Mesothelial cell of epicardium (in vitro differentiated cells): ENCODE measurements around the gene SHISA9. TPM values are rescaled to one million over a fixed set of nuclear protein-coding genes. Genes with fewer than 3 reads are reported as not detected.

Source experiments
- DNase-seq, 2 experiments: peaks; one replicate each; pipeline ENCODE4 v3.0.0; 2021; ENCODE audit warnings: low spot score in 2 of 2; ENCODE audit not compliant: unreplicated experiment in 2 of 2
- H3K27ac Mint-ChIP-seq: 2 replicates; pipeline ENCODE4 v1.8.0; 2021; ENCODE audit warnings: mixed read lengths
- H3K27me3 Mint-ChIP-seq: 2 replicates; pipeline ENCODE4 v1.8.0; 2021; ENCODE audit warnings: low read depth, mixed read lengths
- H3K36me3 Mint-ChIP-seq: 2 replicates; pipeline ENCODE4 v1.8.0; 2021; ENCODE audit warnings: mixed read lengths
- H3K4me1 Mint-ChIP-seq: 2 replicates; pipeline ENCODE4 v1.8.0; 2021; ENCODE audit warnings: mixed read lengths
- H3K4me3 Mint-ChIP-seq: 2 replicates; pipeline ENCODE4 v1.8.0; 2021; ENCODE audit warnings: mild to moderate bottlenecking, moderate library complexity, mixed read lengths
- H3K9me3 Mint-ChIP-seq: 2 replicates; pipeline ENCODE4 v1.8.0; 2021; ENCODE audit warnings: mixed read lengths
- total RNA-seq: library from RNA; stranded (reverse); gene quantifications from 3 replicates; pipeline ENCODE4 v1.2.1, GENCODE V29; 2021
- TF ChIP-seq, protein P1 (sequence below): fragments of 200-600 bp; sonication (generic); IDR thresholded peaks from one replicate; pipeline ENCODE4 v1.5.0; 2021; ENCODE audit warnings: antibody characterized with exemption; ENCODE audit not compliant: unreplicated experiment

SHISA9 gene
- total RNA-seq, 1 donor from 2014 or later, result 0.04 TPM

DNA sequence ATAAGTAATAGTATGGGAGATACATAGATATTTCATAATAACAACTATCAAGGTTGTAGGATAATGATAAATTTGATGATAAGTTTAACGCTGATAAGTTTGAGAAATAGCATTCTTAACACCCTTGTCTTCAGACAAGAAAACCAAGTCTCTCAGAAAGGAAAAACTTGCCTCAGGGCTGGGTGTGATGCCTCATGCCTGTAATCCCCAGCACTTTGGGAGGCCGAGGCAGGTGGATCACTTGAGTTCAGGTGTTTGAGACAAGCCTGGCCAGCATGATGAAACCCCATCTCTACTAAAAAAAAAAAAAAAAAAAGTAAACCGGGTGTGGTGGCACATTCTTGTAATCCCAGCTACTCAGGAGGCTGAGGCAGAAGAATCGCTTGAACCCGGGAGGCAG lies 90.7 kb downstream of the SHISA9 start:
- H3K4me1 Mint-ChIP-seq, result no peaks in the 10 kb centered on the region
- no peak overlapping the region for H3K27ac Mint-ChIP-seq

DNA sequence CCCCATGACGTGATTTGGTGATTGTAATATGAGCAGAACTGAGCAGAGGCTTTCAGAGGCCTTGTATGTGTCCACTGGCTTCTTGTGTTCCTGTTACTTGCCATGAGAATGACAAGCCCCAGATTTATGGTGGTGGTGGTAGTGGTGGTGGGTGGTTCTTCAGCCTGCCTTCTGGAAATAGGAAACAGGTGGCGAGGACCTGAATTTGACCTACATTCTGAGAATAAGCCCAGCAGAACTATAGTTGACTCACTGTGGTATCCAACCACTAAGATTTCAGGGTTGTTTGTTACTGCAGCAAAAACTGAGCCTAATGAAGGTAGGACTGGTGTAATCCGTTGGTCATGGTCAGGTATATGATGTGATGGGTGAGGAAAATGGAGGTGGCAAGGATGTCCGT lies 93.0 kb downstream of the SHISA9 start:
- no peaks in the 10 kb centered on the region for H3K9me3 Mint-ChIP-seq
- DNase-seq, result no peak
- no peaks in the 10 kb centered on the region for H3K36me3 Mint-ChIP-seq
- H3K27ac Mint-ChIP-seq, result no peak overlapping the region
- no peak overlapping the region for H3K4me3 Mint-ChIP-seq
- H3K27me3 Mint-ChIP-seq, result peaks cover 2% of the 10 kb centered on the region
- no peaks in the 10 kb centered on the region for H3K4me1 Mint-ChIP-seq
- TF ChIP-seq, protein P1, sequence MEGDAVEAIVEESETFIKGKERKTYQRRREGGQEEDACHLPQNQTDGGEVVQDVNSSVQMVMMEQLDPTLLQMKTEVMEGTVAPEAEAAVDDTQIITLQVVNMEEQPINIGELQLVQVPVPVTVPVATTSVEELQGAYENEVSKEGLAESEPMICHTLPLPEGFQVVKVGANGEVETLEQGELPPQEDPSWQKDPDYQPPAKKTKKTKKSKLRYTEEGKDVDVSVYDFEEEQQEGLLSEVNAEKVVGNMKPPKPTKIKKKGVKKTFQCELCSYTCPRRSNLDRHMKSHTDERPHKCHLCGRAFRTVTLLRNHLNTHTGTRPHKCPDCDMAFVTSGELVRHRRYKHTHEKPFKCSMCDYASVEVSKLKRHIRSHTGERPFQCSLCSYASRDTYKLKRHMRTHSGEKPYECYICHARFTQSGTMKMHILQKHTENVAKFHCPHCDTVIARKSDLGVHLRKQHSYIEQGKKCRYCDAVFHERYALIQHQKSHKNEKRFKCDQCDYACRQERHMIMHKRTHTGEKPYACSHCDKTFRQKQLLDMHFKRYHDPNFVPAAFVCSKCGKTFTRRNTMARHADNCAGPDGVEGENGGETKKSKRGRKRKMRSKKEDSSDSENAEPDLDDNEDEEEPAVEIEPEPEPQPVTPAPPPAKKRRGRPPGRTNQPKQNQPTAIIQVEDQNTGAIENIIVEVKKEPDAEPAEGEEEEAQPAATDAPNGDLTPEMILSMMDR, result no peak

More for the DNA sequence above, 90.7 kb downstream of the SHISA9 start:
- peaks cover 6% of the 10 kb centered on the region for H3K27me3 Mint-ChIP-seq
- no peak for DNase-seq
- H3K9me3 Mint-ChIP-seq, result no peaks in the 10 kb centered on the region
- TF ChIP-seq, protein P1, result no peak
- H3K4me3 Mint-ChIP-seq, result no peak overlapping the region
- no peaks in the 10 kb centered on the region for H3K36me3 Mint-ChIP-seq

DNA sequence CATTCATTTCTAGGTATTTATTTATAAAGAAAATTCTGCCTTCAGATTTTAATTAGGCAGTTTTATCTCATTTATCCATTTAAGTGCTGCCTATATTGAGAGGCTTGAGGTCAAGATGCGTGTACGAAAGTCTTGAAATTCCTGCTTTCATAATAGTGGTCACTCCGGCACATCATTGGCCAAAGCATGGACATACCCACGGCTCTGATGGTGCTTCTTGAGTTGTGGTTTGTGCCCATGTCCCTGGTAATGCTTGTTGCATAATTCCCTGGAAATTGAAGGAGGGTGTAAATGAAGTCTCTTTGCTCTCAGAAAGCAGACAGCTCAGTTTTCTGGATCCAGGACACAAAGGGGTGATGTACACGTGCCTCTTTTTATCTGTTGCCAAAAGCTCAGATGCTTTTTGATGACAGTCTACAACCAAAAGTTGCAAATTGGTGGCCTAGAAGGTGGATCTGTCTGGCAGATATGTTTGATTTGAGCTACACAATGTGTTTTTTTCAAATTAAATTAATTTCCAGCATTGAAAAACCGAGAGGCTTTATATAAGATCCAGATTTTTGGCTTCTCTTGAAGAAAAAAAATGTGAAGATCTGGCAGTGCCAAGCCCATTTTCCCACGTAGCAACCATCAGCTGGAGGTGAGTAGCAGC lies 94.4 kb downstream of the SHISA9 start:
- Mint-ChIP-seq H3K27me3 (peaks cover 2% of the 10 kb centered on the region), H3K4me1 (no peaks in the 10 kb centered on the region), H3K27ac (no peak overlapping the region), H3K9me3 (no peaks in the 10 kb centered on the region), H3K36me3 (no peaks in the 10 kb centered on the region), H3K4me3 (no peak overlapping the region)
- TF ChIP-seq, protein P1, result no peak
- DNase-seq, result no peak

DNA sequence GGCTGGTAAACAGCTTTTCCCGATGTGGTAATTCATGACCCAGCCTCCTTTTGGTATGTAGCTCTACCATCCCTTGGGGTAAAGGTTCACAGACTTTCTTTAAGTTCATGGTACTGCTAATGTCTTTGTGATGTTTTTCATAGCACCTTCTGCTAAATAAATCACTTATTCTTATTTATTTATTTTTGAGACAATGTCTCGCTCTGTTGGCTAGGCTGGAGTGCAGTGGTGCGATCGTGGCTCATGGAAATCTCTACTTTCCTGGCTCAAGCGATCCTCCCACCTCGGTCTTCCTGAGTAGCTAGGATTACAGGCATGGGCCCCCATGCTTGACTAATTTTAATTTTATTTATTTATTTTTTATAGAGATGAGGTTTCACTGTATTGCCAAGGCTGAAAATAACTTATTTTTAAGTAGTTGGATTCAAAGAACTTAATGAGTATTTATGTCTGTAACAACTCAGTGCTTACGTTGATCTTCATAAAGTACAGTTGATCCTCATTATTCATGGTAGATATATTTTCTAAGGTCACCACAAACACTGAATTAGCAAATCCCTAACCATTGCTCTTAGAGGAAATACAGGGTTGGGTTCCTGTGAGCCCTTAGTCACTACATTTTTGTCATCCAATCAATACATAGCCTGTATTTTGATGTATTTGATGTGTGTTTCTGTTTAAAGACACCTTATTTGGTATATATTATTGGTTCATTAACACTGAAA lies 97.1 kb downstream of the SHISA9 start:
- TF ChIP-seq, protein P1, result no peak
- no peak overlapping the region for H3K27ac Mint-ChIP-seq
- no peak for DNase-seq
- no peaks in the 10 kb centered on the region for H3K9me3 Mint-ChIP-seq
- no peaks in the 10 kb centered on the region for H3K4me1 Mint-ChIP-seq
- no peaks in the 10 kb centered on the region for H3K36me3 Mint-ChIP-seq
- peaks cover 3% of the 10 kb centered on the region for H3K27me3 Mint-ChIP-seq
- H3K4me3 Mint-ChIP-seq, result no peak overlapping the region

DNA sequence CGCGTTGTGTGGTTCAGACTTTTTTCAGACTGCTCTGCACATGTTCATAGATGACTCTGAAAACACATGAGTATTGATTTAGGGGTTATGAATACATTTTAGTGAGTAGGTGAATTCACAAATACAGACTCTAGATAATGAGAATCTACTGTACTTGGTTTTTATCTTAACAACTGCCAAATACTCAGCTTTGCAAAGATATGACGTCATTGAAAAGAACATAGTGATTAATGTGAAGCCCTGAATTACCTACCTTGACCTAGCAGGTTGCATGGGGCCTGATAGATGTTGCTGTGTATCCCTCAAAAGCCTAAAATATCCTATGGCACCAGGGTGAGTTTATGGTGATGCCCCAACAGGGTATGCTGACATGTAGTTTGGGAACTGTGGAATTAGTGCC lies 98.0 kb downstream of the SHISA9 start:
- no peak for DNase-seq
- Mint-ChIP-seq H3K4me1 (no peaks in the 10 kb centered on the region), H3K9me3 (no peaks in the 10 kb centered on the region), H3K27me3 (peaks cover 2% of the 10 kb centered on the region), H3K4me3 (no peak overlapping the region), H3K27ac (no peak overlapping the region), H3K36me3 (no peaks in the 10 kb centered on the region)
- TF ChIP-seq, protein P1, result no peak
